Endothelial cell of umbilical vein (primary cell): Measurements from ENCODE around the gene MRO. TPM values are rescaled to one million over a fixed set of nuclear protein-coding genes. Genes with fewer than 3 reads are reported as not detected.

Source experiments
- BruUV-seq: library from RNA; stranded (reverse); fragments of 400-500 nt; replicated peaks from 2 replicates; lab custom pipeline; 2021; lab: Mats Ljungman, UMichigan
- CTCF ChIA-PET: fragments of 300-600, 350-600 bp; sonication (Branson Sonifier 250); formaldehyde crosslinking; loops from one replicate; lab custom pipeline; 2021; ENCODE audit warnings: antibody characterized with exemption, inconsistent platforms; lab: Charles Lee
- POLR2A ChIA-PET: fragments of 300-600, 350-600 bp; sonication (Branson Sonifier 250); formaldehyde crosslinking; loops from one replicate; lab custom pipeline; 2021; ENCODE audit warnings: antibody characterized with exemption, inconsistent platforms; lab: Charles Lee
- DNase-seq: peaks from one replicate; pipeline ENCODE4 v3.0.0-alpha.2; 2011; ENCODE audit warnings: low read depth, low spot score
- FAIRE-seq: peaks from 2 replicates; lab custom pipeline; 2011; peaks lifted over from hg19 to GRCh38; lab: Jason Lieb, UNC
- H2AFZ ChIP-seq: 2 replicates; pipeline ENCODE4 v1.6.0; 2012; ENCODE audit warnings: low read depth, low read length, control low read depth, inconsistent platforms
- H3K27ac ChIP-seq: 2 replicates; pipeline ENCODE4 v1.5.1; 2011; ENCODE audit warnings: low read depth, mild to moderate bottlenecking, control low read depth, low read length, moderate library complexity; ENCODE audit not compliant: insufficient read depth
- H3K27me3 ChIP-seq, 2 experiments: 2 replicates each; pipeline versions ENCODE4 v1.6.0 to v1.6.1; 2011; ENCODE audit warnings: low read length in 2 of 2, mixed read lengths in 1 of 2; ENCODE audit not compliant: control insufficient read depth in 2 of 2, insufficient read depth in 2 of 2
- H3K36me3 ChIP-seq, 2 experiments: 2 replicates in 1 of 2; 3 replicates in 1 of 2; pipeline ENCODE4 v1.5.1; 2011; ENCODE audit warnings: low read length in 2 of 2, mild to moderate bottlenecking in 1 of 2, moderate library complexity in 1 of 2; ENCODE audit not compliant: control insufficient read depth in 2 of 2, insufficient read depth in 2 of 2; ENCODE audit errors: extremely low read depth in 1 of 2
- H3K4me1 ChIP-seq: 3 replicates; pipeline ENCODE4 v1.5.1; 2011; ENCODE audit warnings: mild to moderate bottlenecking, low read length; ENCODE audit not compliant: control insufficient read depth, insufficient read depth; ENCODE audit errors: extremely low read depth
- H3K4me2 ChIP-seq: 2 replicates; pipeline ENCODE4 v1.6.1; 2011; ENCODE audit warnings: low read length, control low read depth, mixed read lengths; ENCODE audit not compliant: insufficient read depth
- H3K4me3 ChIP-seq, 3 experiments: fragments of 200-600 bp in 1 of 3; sonication (generic), shearing (Covaris generic) in 1 of 3; replicated peaks in 1 of 3; 2 replicates each; pipeline ENCODE4 v1.5.1; 2011 to 2016; ENCODE audit warnings: control low read depth in 3 of 3, low read length in 3 of 3, mild to moderate bottlenecking in 2 of 3, inconsistent platforms in 1 of 3, low read depth in 1 of 3, moderate library complexity in 1 of 3; ENCODE audit not compliant: insufficient read depth in 1 of 3
- H3K79me2 ChIP-seq: 2 replicates; pipeline ENCODE4 v1.6.0; 2012; ENCODE audit warnings: low read length, inconsistent platforms; ENCODE audit not compliant: control insufficient read depth, insufficient read depth
- H3K9ac ChIP-seq: replicated peaks from 2 replicates; pipeline ENCODE3; 2011; ENCODE audit warnings: low read length, control low read depth; ENCODE audit not compliant: insufficient read depth; ENCODE audit errors: extremely low read depth
- H3K9me1 ChIP-seq: replicated peaks from 3 replicates; pipeline ENCODE4 v1.6.0; 2011; ENCODE audit warnings: mild to moderate bottlenecking, low read length; ENCODE audit not compliant: control insufficient read depth, insufficient read depth; ENCODE audit errors: extremely low read depth
- H3K9me3 ChIP-seq: replicated peaks from 2 replicates; pipeline ENCODE4 v1.5.1; 2012; ENCODE audit warnings: low read length, inconsistent platforms; ENCODE audit not compliant: control insufficient read depth, insufficient read depth
- H4K20me1 ChIP-seq: replicated peaks from 2 replicates; pipeline ENCODE3; 2011; ENCODE audit warnings: mild to moderate bottlenecking, low read length; ENCODE audit not compliant: control insufficient read depth, insufficient read depth; ENCODE audit errors: extremely low read depth
- CTCF ChIP-seq, 2 donors: IDR thresholded peaks; 1 replicate in 1 of 2; 2 replicates in 1 of 2; pipeline ENCODE4 v1.5.1; 2011; ENCODE audit warnings: low read length in 2 of 2, mild to moderate bottlenecking in 2 of 2, moderate library complexity in 2 of 2, control low read depth in 1 of 2, inconsistent platforms in 1 of 2, low read depth in 1 of 2; ENCODE audit not compliant: insufficient read depth in 1 of 2; ENCODE audit errors: extremely low read depth in 1 of 2
- EZH2 ChIP-seq: IDR thresholded peaks from 2 replicates; pipeline ENCODE4 v1.6.1; 2012; ENCODE audit warnings: borderline replicate concordance, low read depth, mild to moderate bottlenecking, moderate library complexity, low read length, inconsistent platforms; ENCODE audit not compliant: severe bottlenecking
- FOS ChIP-seq: IDR thresholded peaks from 2 replicates; pipeline ENCODE4 v1.6.1; 2011; ENCODE audit warnings: mild to moderate bottlenecking, low read length, moderate library complexity, borderline replicate concordance; ENCODE audit not compliant: insufficient read depth
- GATA2 ChIP-seq: IDR thresholded peaks from 2 replicates; pipeline ENCODE4 v1.7.0; 2011; ENCODE audit warnings: low read depth, mild to moderate bottlenecking, moderate library complexity, mixed read lengths, low read length; ENCODE audit not compliant: insufficient read length, insufficient read depth
- JUN ChIP-seq: IDR thresholded peaks from 2 replicates; pipeline ENCODE4 v1.6.1; 2011; ENCODE audit warnings: borderline replicate concordance, low read depth; ENCODE audit not compliant: insufficient read length, insufficient read depth
- MYC ChIP-seq: IDR thresholded peaks from one replicate; pipeline ENCODE4 v1.6.1; 2011; ENCODE audit warnings: mild to moderate bottlenecking, low read depth, low read length
- POLR2A ChIP-seq: IDR thresholded peaks from 2 replicates; pipeline ENCODE4 v1.6.1; 2012; ENCODE audit warnings: low read depth, mild to moderate bottlenecking, control low read depth, low read length
- POLR2AphosphoS5 ChIP-seq: IDR thresholded peaks from 2 replicates; pipeline ENCODE4 v1.6.1; 2012; ENCODE audit warnings: low read depth, mild to moderate bottlenecking, control low read depth, low read length, moderate library complexity; ENCODE audit not compliant: insufficient read depth
- dilution Hi-C: fragments of 300-500 bp; cut with MboI; formaldehyde crosslinking; loops from one replicate; pipeline ENCODE4 v1.15.0; 2019; ENCODE audit warnings: low sequenced_read_pairs; ENCODE audit not compliant: extremely low pct_ligation_motif_present
- intact Hi-C: fragments of 100-400 bp; cut with micrococcal nuclease; formaldehyde crosslinking; loops from one replicate; pipeline ENCODE4 v1.10.0; 2022
- polyA plus RNA-seq, 4 experiments: library from polyadenylated mRNA; depleted of rRNA in 3 of 4; stranded (reverse) in 3 of 4; unstranded in 1 of 4; fragments of >200 nt; gene quantifications; 2 replicates each; pipeline versions ENCODE4 v1.2.1 to v1.2.3, GENCODE V29; 2011 to 2012; ENCODE audit warnings: missing spikeins in 1 of 4
- total RNA-seq: library from RNA; stranded (reverse); gene quantifications from 2 replicates; pipeline ENCODE4 v1.2.3, GENCODE V29; 2021
- TF ChIP-seq, protein P1 (sequence below): IDR thresholded peaks from 2 replicates; pipeline ENCODE4 v1.6.1; 2011; ENCODE audit not compliant: insufficient read depth, insufficient read length

The MRO gene
- total and polyA plus RNA-seq, 2 donors (not counting 3 experiments of a cell fraction or from before 2014, with no cell fraction given): not detected

DNA sequence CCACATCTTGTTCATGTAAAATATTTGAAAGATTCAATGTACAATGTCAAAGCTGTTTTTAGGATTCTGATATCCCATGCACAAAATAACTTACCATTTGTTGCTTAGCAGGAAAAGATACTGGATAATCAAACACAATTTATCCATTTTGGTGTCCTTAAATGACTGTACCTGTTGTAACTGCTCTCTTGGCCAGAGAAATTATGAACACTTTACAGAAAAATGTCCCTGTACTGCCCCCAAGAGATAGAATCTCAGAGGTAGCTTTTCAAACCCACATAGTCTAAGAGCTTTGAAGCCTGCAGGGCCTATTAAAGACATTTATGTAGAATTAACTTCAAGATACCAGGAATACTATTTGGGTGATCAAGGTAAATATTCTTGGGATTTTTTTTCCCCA is 46.9 kb upstream of the MRO start:
- intact Hi-C loops: loop anchor here (1.0 kb wide), 1 partner anchor 46 kb away; the partner anchor contains the start of gene MRO
- POLR2A ChIA-PET: no interaction called here

DNA sequence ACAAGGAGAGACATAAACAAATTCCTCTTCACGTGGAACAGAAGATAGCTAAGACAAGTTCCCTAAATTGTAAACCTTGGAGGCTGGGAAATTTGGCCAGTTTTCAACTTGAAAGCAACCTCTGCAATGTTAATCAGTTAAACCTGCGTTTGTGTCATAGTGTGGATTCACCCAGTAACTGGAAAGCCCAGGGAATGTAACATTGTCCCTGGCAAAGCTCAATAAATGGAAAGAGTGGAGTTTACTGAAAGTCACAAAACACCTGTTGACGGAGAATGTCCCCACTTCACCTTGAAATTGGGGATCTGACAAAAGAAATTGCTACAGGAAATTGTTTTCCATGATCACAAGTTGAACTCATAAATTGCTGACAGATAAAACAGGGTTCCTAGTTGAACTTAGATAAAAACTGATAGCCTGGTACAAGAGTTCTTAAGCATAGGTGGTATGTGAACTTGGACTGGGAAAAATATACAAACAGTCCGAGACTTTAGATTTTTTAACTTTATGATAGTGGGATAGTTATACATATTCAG is 44.1 kb upstream of the MRO start:
- FAIRE-seq (no peak), DNase-seq (no peak)
- TF ChIP-seq, protein P1, sequence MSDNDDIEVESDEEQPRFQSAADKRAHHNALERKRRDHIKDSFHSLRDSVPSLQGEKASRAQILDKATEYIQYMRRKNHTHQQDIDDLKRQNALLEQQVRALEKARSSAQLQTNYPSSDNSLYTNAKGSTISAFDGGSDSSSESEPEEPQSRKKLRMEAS: no peak
- TF ChIP-seq FOS (no peak), JUN (no peak), MYC (no peak), CTCF (IDR thresholded peaks at IDR 0.05; ENCODE audit: extremely low read depth in 1 of 2, insufficient read depth in 1 of 2, low read depth in 1 of 2, low read length in 2 of 2) (no peak), EZH2 (no peak), POLR2A (no peak), GATA2 (no peak), POLR2AphosphoS5 (no peak)
- Histone ChIP-seq H3K4me2 (no peak overlapping the region), H3K27ac (no peak overlapping the region), H3K79me2 (no peaks in the 10 kb centered on the region), H3K36me3 (no peaks in the 10 kb centered on the region), H3K9ac (no peak overlapping the region), H3K4me3 (no peak overlapping the region), H3K27me3 (peaks cover 0 to 3% of the 10 kb centered on the region in 2 experiments), H3K9me1 (no peaks in the 10 kb centered on the region), H3K4me1 (no peaks in the 10 kb centered on the region), H4K20me1 (no peaks in the 10 kb centered on the region), H2AFZ (no peak overlapping the region), H3K9me3 (no peaks in the 10 kb centered on the region)
- dilution Hi-C loops (no loop called here), intact Hi-C loops (no loop called here)
- ChIA-PET POLR2A (no interaction called here), CTCF (interaction anchor here (0.8 kb wide), 1 partner anchor 43 kb away, joined by 3 read pairs; no protein-coding TSS in a partner anchor)
- BruUV-seq: no TSS peak

More for the DNA sequence above, 46.9 kb upstream of the MRO start:
- Histone ChIP-seq H2AFZ (no peak overlapping the region), H3K4me3 (no peak overlapping the region), H3K4me1 (peaks cover 3% of the 10 kb centered on the region), H3K9ac (no peak overlapping the region), H4K20me1 (no peaks in the 10 kb centered on the region), H3K27me3 (peaks cover 0 to 3% of the 10 kb centered on the region in 2 experiments), H3K9me1 (no peaks in the 10 kb centered on the region), H3K27ac (no peak overlapping the region), H3K79me2 (no peaks in the 10 kb centered on the region), H3K9me3 (no peaks in the 10 kb centered on the region), H3K4me2 (no peak overlapping the region), H3K36me3 (no peaks in the 10 kb centered on the region)
- no peak for TF ChIP-seq FOS
- TF ChIP-seq, protein P1: no peak
- peak; percentile 12 for DNase-seq
- no peak for FAIRE-seq
- dilution Hi-C loops: no loop called here
- BruUV-seq: no TSS peak
- CTCF ChIA-PET: interaction anchor here (0.6 to 1.7 kb wide), 9 partner anchors 10 to 438 kb away, joined by 3 to 12 read pairs (median 4); partner anchors contain the start of genes ME2 and MRO
